ENCODE measurements around the gene SHC2.
"Not testable (repeated sequence)": the region's sequence is repeated elsewhere in the genome, so short reads cannot be mapped to it uniquely, and the experiment has no call there.

Gene SHC2

GRCh38 chr19:469833-470232, 9.0 kb upstream of the SHC2 start:
- no peak for DNase-seq (ENCODE audit: low spot score)

- DNase-seq (ENCODE audit: low spot score), result no peak
Observed at GRCh38 chr19:468587-469256, 7.9 kb upstream of the SHC2 start.

- DNase-seq (ENCODE audit: low spot score), result no peak
Observed at GRCh38 chr19:467554-467953, 6.7 kb upstream of the SHC2 start.

GRCh38 chr19:465056-465816, 4.4 kb upstream of the SHC2 start:
- no peak for DNase-seq (ENCODE audit: low spot score)

GRCh38 chr19:464208-464545, 3.3 kb upstream of the SHC2 start:
- no peak for DNase-seq (ENCODE audit: low spot score)

- DNase-seq (ENCODE audit: low spot score), result no peak
Observed at GRCh38 chr19:463483-464207, 2.8 kb upstream of the SHC2 start.

- DNase-seq (ENCODE audit: low spot score), result peak; percentile 22
Observed at GRCh38 chr19:461721-462551, 1.1 kb upstream of the SHC2 start.

- DNase-seq (ENCODE audit: low spot score), result peak; percentile 24
Observed at GRCh38 chr19:459724-460511, 915 bp downstream of the SHC2 start.

GRCh38 chr19:458091-459042, 2.5 kb downstream of the SHC2 start:
- DNase-seq (ENCODE audit: low spot score), result no peak

- no peak for DNase-seq (ENCODE audit: low spot score)
Observed at GRCh38 chr19:457636-458035, 3.2 kb downstream of the SHC2 start.

- DNase-seq (ENCODE audit: low spot score), result no peak
Observed at GRCh38 chr19:456547-457110, 4.2 kb downstream of the SHC2 start.

- no peak for DNase-seq (ENCODE audit: low spot score)
Observed at GRCh38 chr19:455851-456546, 4.8 kb downstream of the SHC2 start.

GRCh38 chr19:455031-455705, 5.7 kb downstream of the SHC2 start:
- DNase-seq (ENCODE audit: low spot score), result no peak

- no peak for DNase-seq (ENCODE audit: low spot score)
Observed at GRCh38 chr19:453606-454005, 7.2 kb downstream of the SHC2 start.

GRCh38 chr19:452829-453228, 8.0 kb downstream of the SHC2 start:
- DNase-seq (ENCODE audit: low spot score), result no peak

GRCh38 chr19:450912-451481, 9.8 kb downstream of the SHC2 start:
- DNase-seq (ENCODE audit: low spot score), result not testable (repeated sequence)

- DNase-seq (ENCODE audit: low spot score), result no peak
Observed at GRCh38 chr19:449916-450315, 10.9 kb downstream of the SHC2 start.

- no peak for DNase-seq (ENCODE audit: low spot score)
Observed at GRCh38 chr19:447816-448560, 12.8 kb downstream of the SHC2 start.

All from kidney tubule cell (primary cell).